A549 (cell line): Measurements from ENCODE around the gene KLF4. TPM values are rescaled to one million over a fixed set of nuclear protein-coding genes. Genes with fewer than 3 reads are reported as not detected.

ENCODE experiments used
- ATAC-seq, 2 experiments: fragments of 200-7000 bp in 1 of 2; fragments of >200 bp in 1 of 2; cut with Nextera tagmentation in 1 of 2; cut with Tn5 transposase in 1 of 2; 3 replicates each; pipeline versions ENCODE4 v1.8.0 to v1.9.1; 2018 to 2020; ENCODE audit warnings: mild to moderate bottlenecking in 1 of 2, moderate library complexity in 1 of 2
- CTCF ChIA-PET: fragments of 300-600 bp; sonication (Branson Sonifier 250); formaldehyde crosslinking; extraction: SDS; loops from one replicate; lab custom pipeline; 2021; ENCODE audit warnings: antibody characterized with exemption, inconsistent platforms; lab: Yijun Ruan, JAX
- POLR2A ChIA-PET: fragments of 350-600 bp; formaldehyde crosslinking; extraction: SDS; loops from one replicate; lab custom pipeline; 2021; ENCODE audit warnings: antibody characterized with exemption, inconsistent platforms; lab: Yijun Ruan, JAX
- DNase-seq, 2 experiments: peaks; one replicate each; pipeline versions ENCODE4 v3.0.0 to v3.0.0-alpha.2; 2011 to 2016; ENCODE audit warnings: low read depth in 1 of 2, low spot score in 1 of 2
- FAIRE-seq: peaks from 2 replicates; lab custom pipeline; 2011; peaks lifted over from hg19 to GRCh38; lab: Jason Lieb, UNC
- H3K27ac ChIP-seq, 2 experiments: fragments of >200 bp; sonication (Bioruptor Twin); formaldehyde crosslinking; 3 replicates each; pipeline ENCODE4 v1.5.1; 2016 to 2017
- H3K4me1 ChIP-seq: fragments of >200 bp; sonication (Bioruptor Twin); formaldehyde crosslinking; 3 replicates; pipeline ENCODE4 v1.6.1; 2016
- H3K4me2 ChIP-seq: fragments of >200 bp; sonication (Bioruptor Twin); formaldehyde crosslinking; 3 replicates; pipeline ENCODE4 v1.6.1; 2016
- H3K4me3 ChIP-seq: fragments of >200 bp; sonication (Bioruptor Twin); formaldehyde crosslinking; 3 replicates; pipeline ENCODE4 v1.5.1; 2016
- H3K9me3 ChIP-seq: fragments of >200 bp; sonication (Bioruptor Twin); formaldehyde crosslinking; 3 replicates; pipeline ENCODE4 v1.6.1; 2016
- CHD2 ChIP-seq: fragments of 150-350 bp; IDR thresholded peaks from 2 replicates; pipeline ENCODE4 v1.6.1; 2014; ENCODE audit warnings: low read length; ENCODE audit not compliant: partially characterized antibody
- CHD4 ChIP-seq: fragments of 200-600 bp; sonication (generic); IDR thresholded peaks from 2 replicates; pipeline ENCODE4 v1.6.1; 2016; ENCODE audit warnings: antibody characterized with exemption, mild to moderate bottlenecking, borderline replicate concordance
- EHF ChIP-seq: fragments of 250-450 bp; sonication (Bioruptor Pico); IDR thresholded peaks from 2 replicates; pipeline ENCODE4 v1.5.0; 2020; ENCODE audit warnings: mild to moderate bottlenecking
- ESRRA ChIP-seq: fragments of 150-350 bp; IDR thresholded peaks from 2 replicates; pipeline ENCODE4 v1.6.1; 2014; ENCODE audit warnings: mild to moderate bottlenecking, low read length, borderline replicate concordance
- FOSL2 ChIP-seq, 2 experiments: fragments of 450-650 bp in 1 of 2; fragments of >200 bp in 1 of 2; sonication (Bioruptor Twin) in 1 of 2; formaldehyde crosslinking; IDR thresholded peaks; 2 replicates each; pipeline versions ENCODE4 v1.5.0 to v1.6.1; 2016 to 2020; ENCODE audit warnings: mild to moderate bottlenecking in 1 of 2, moderate library complexity in 1 of 2
- FOXS1 ChIP-seq: fragments of 250-450 bp; sonication (Bioruptor Pico); IDR thresholded peaks from 2 replicates; pipeline ENCODE4 v1.5.0; 2020; ENCODE audit warnings: mild to moderate bottlenecking, moderate library complexity
- GATA3 ChIP-seq: IDR thresholded peaks from 2 replicates; pipeline ENCODE4 v1.6.1; 2012; ENCODE audit warnings: borderline replicate concordance
- HES2 ChIP-seq: fragments of >200 bp; sonication (Bioruptor Twin); formaldehyde crosslinking; IDR thresholded peaks from 2 replicates; pipeline ENCODE4 v1.6.1; 2016
- HOXB13 ChIP-seq: fragments of 250-450 bp; sonication (Bioruptor Pico); IDR thresholded peaks from 2 replicates; pipeline ENCODE4 v1.5.0; 2020; ENCODE audit warnings: low read depth, mild to moderate bottlenecking, moderate library complexity
- KDM1A ChIP-seq: fragments of 200-600 bp; sonication (generic); IDR thresholded peaks from 2 replicates; pipeline ENCODE4 v1.6.1; 2016; ENCODE audit warnings: low read depth, mild to moderate bottlenecking
- KDM5A ChIP-seq: fragments of 200-600 bp; sonication (generic); IDR thresholded peaks from 2 replicates; pipeline ENCODE4 v1.6.1; 2016; ENCODE audit warnings: antibody characterized with exemption, mild to moderate bottlenecking
- NR3C1 ChIP-seq: fragments of >200 bp; sonication (Bioruptor Twin); formaldehyde crosslinking; IDR thresholded peaks from 3 replicates; pipeline ENCODE4 v1.6.1; 2017
- POLR2A ChIP-seq: IDR thresholded peaks from 2 replicates; pipeline ENCODE4 v1.6.1; 2012; ENCODE audit warnings: mild to moderate bottlenecking, low read length
- RAD21 ChIP-seq, 2 experiments: fragments of >200 bp in 1 of 2; sonication (Bioruptor Twin) in 1 of 2; formaldehyde crosslinking in 1 of 2; IDR thresholded peaks in 1 of 2; conservative IDR thresholded peaks in 1 of 2; 2 replicates in 1 of 2; 3 replicates in 1 of 2; pipeline ENCODE4 v1.6.1; 2012 to 2018; ENCODE audit warnings: inconsistent platforms in 1 of 2
- RARB ChIP-seq: fragments of 250-450 bp; sonication (Bioruptor Pico); IDR thresholded peaks from 2 replicates; pipeline ENCODE4 v1.8.0; 2021; ENCODE audit warnings: mild to moderate bottlenecking, moderate library complexity
- RCOR1 ChIP-seq: fragments of 150-350 bp; IDR thresholded peaks from 2 replicates; pipeline ENCODE4 v1.6.1; 2014; ENCODE audit warnings: antibody characterized with exemption, low read length, low read depth
- SMC3 ChIP-seq: fragments of >200 bp; sonication (Bioruptor Twin); formaldehyde crosslinking; IDR thresholded peaks from 3 replicates; pipeline ENCODE4 v1.6.1; 2018; ENCODE audit warnings: inconsistent platforms
- USF2 ChIP-seq: fragments of 450-650 bp; IDR thresholded peaks from 2 replicates; pipeline ENCODE4 v1.6.1; 2014; ENCODE audit warnings: antibody characterized with exemption
- ZFP36 ChIP-seq: fragments of 450-650 bp; IDR thresholded peaks from 2 replicates; pipeline ENCODE4 v1.6.1; 2014; ENCODE audit warnings: borderline replicate concordance; ENCODE audit not compliant: partially characterized antibody
- ZSCAN20 ChIP-seq: fragments of 250-450 bp; sonication (Bioruptor Pico); IDR thresholded peaks from 2 replicates; pipeline ENCODE4 v1.8.0; 2022; ENCODE audit warnings: mild to moderate bottlenecking, moderate library complexity
- WGBS: methylation state at CpG from one replicate; pipeline ENCODE4 v1.1.6; 2017; ENCODE audit errors: missing lambda C conversion rate; 5-methylcytosine and 5-hydroxymethylcytosine counted together
- polyA plus RNA-seq, 4 experiments: library from polyadenylated mRNA; depleted of rRNA in 3 of 4; stranded (reverse); fragments of >200 nt; fragmentation: RNase III in 1 of 4; extraction: RNeasy Plus Mini Kit Qiagen cat#74134 plus additional on column Dnase treatment in 1 of 4; gene quantifications; 2 replicates in 3 of 4; 3 replicates in 1 of 4; pipeline ENCODE4 v1.2.3, GENCODE V29; 2011 to 2017
- TF ChIP-seq, protein P1 (sequence below): IDR thresholded peaks from 2 replicates; pipeline ENCODE4 v1.6.1; 2012
- TF ChIP-seq, protein P2 (sequence below): fragments of >200 bp; sonication (Bioruptor Twin); formaldehyde crosslinking; IDR thresholded peaks from 3 replicates; pipeline ENCODE4 v1.6.1; 2016
- TF ChIP-seq, protein P3 (sequence below): fragments of >200 bp; sonication (Bioruptor Twin); formaldehyde crosslinking; IDR thresholded peaks from 3 replicates; pipeline ENCODE4 v1.5.1; 2016

KLF4 gene
- polyA plus RNA-seq, 2 of the 4 experiments (the other 2 are of a cell fraction) = 3.6 to 8.3 TPM

DNA sequence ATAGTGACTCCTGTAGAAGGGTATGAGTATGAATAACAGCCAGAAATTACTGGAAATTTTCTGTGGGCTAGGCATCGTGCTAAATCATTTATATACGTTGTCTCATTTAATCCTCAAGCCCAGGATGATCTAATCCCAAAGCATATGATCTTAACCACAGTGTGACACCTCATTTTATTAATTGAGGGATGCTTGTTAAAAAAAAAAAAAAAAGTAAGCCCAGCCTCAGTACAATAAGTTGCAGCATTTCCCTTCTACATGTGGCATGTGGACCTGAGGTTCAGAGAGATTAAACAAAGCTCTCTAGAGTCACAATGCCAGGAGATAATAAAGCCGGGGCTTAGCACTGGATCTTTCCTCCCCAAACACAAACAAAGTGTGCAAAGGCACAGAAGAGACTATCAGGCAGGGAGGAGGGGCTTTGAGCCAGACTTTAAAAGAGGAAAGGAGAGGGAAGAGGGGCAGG lies 49.5 kb downstream of the KLF4 start (continued):
- no peak for TF ChIP-seq SMC3
- TF ChIP-seq RAD21 (conservative IDR thresholded peaks at IDR 0.05 in 1 of 2, IDR thresholded peaks at IDR 0.05 in 1 of 2) = no peak
- TF ChIP-seq, protein P1, sequence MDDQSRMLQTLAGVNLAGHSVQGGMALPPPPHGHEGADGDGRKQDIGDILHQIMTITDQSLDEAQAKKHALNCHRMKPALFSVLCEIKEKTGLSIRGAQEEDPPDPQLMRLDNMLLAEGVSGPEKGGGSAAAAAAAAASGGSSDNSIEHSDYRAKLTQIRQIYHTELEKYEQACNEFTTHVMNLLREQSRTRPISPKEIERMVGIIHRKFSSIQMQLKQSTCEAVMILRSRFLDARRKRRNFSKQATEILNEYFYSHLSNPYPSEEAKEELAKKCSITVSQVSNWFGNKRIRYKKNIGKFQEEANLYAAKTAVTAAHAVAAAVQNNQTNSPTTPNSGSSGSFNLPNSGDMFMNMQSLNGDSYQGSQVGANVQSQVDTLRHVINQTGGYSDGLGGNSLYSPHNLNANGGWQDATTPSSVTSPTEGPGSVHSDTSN = no peak

- POLR2A ChIA-PET = no interaction called here
- H3K4me1 ChIP-seq = peaks cover 3% of the 10 kb centered on the region; the same call in 1 of the 3 replicates
- no peak overlapping the region for H3K27ac ChIP-seq
- TF ChIP-seq, protein P1 = no peak
- TF ChIP-seq GATA3 = peak; percentile 24; the same call in 1 of the 2 replicates
- TF ChIP-seq, protein P2, sequence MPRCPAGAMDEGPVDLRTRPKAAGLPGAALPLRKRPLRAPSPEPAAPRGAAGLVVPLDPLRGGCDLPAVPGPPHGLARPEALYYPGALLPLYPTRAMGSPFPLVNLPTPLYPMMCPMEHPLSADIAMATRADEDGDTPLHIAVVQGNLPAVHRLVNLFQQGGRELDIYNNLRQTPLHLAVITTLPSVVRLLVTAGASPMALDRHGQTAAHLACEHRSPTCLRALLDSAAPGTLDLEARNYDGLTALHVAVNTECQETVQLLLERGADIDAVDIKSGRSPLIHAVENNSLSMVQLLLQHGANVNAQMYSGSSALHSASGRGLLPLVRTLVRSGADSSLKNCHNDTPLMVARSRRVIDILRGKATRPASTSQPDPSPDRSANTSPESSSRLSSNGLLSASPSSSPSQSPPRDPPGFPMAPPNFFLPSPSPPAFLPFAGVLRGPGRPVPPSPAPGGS = no peak
- no peak for FAIRE-seq
- CTCF ChIA-PET = interaction anchor here (0.7 to 8.4 kb wide), 2 partner anchors 8 to 14 kb away, joined by 6 to 47 read pairs; no protein-coding TSS in a partner anchor
- 42% methylated on average over 7 of the region's 7 CpGs for WGBS
- H3K9me3 ChIP-seq = no peaks in the 10 kb centered on the region
- no peak overlapping the region for H3K4me3 ChIP-seq
- peak overlapping the region; percentile 23; the same call in 2 of the 3 replicates for H3K4me2 ChIP-seq
- no peak for DNase-seq
- peak in 1 of 2 experiments; percentile 51; a peak in 3 of 6 replicates for ATAC-seq
Measured at GRCh38 chr9:107438211-107439031, 51.1 kb downstream of the KLF4 start.

DNA sequence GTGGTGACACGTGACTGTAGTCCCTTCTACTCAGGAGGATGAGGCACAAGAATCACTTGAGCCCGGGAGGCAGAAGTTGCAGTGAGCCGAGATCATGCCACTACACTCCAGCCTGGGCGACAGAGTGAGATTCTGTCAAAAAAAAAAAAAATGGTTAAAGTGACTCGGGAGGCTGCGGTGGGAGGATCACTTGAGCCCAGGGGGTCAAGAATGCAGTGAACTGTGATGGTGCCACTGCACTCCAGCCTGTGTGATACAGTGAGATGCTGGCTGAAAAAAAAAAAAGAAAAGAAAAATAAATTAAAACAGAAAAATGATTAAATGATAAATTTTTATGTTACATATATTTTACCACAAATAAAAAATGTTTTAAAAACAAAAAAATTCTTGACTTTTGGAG lies 51.9 kb downstream of the KLF4 start:
- ATAC-seq = no peak
- no peak for DNase-seq
- WGBS = 82% methylated on average over 6 of the region's 6 CpGs
- H3K9me3 ChIP-seq = no peaks in the 10 kb centered on the region
- FAIRE-seq = no peak
- TF ChIP-seq EHF (CRISPR knock-in tag) (no peak), CHD4 (no peak), ZFP36 (no peak), RARB (CRISPR knock-in tag) (no peak), HOXB13 (CRISPR knock-in tag) (no peak), SMC3 (no peak), ZSCAN20 (no peak), HES2 (no peak), CHD2 (no peak), FOXS1 (no peak), NR3C1 (no peak), USF2 (no peak), KDM5A (no peak), FOSL2 (IDR thresholded peaks at IDR 0.05) (no peak), FOSL2 (CRISPR knock-in tag; IDR thresholded peaks at IDR 0.05) (no peak), RCOR1 (no peak), POLR2A (no peak), ESRRA (no peak), KDM1A (no peak)
- TF ChIP-seq, protein P1 = no peak
- TF ChIP-seq, protein P3, sequence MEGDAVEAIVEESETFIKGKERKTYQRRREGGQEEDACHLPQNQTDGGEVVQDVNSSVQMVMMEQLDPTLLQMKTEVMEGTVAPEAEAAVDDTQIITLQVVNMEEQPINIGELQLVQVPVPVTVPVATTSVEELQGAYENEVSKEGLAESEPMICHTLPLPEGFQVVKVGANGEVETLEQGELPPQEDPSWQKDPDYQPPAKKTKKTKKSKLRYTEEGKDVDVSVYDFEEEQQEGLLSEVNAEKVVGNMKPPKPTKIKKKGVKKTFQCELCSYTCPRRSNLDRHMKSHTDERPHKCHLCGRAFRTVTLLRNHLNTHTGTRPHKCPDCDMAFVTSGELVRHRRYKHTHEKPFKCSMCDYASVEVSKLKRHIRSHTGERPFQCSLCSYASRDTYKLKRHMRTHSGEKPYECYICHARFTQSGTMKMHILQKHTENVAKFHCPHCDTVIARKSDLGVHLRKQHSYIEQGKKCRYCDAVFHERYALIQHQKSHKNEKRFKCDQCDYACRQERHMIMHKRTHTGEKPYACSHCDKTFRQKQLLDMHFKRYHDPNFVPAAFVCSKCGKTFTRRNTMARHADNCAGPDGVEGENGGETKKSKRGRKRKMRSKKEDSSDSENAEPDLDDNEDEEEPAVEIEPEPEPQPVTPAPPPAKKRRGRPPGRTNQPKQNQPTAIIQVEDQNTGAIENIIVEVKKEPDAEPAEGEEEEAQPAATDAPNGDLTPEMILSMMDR = no peak
- ChIA-PET CTCF (interaction anchor here (8.4 kb wide), 1 partner anchor 13 kb away, joined by 47 read pairs; no protein-coding TSS in a partner anchor), POLR2A (no interaction called here)
- no peak overlapping the region for H3K27ac ChIP-seq
- no peak overlapping the region for H3K4me3 ChIP-seq
- peaks cover 7% of the 10 kb centered on the region; the same call in 1 of the 3 replicates for H3K4me1 ChIP-seq
- no peak overlapping the region for H3K4me2 ChIP-seq
